ENCODE measurements around the gene LRRN4CL. TPM values are rescaled to one million over a fixed set of nuclear protein-coding genes. Genes with fewer than 3 reads are reported as not detected.
"Not testable (repeated sequence)": the region's sequence is repeated elsewhere in the genome, so short reads cannot be mapped to it uniquely, and the experiment has no call there.

The LRRN4CL gene
- not detected for total RNA-seq

DNA sequence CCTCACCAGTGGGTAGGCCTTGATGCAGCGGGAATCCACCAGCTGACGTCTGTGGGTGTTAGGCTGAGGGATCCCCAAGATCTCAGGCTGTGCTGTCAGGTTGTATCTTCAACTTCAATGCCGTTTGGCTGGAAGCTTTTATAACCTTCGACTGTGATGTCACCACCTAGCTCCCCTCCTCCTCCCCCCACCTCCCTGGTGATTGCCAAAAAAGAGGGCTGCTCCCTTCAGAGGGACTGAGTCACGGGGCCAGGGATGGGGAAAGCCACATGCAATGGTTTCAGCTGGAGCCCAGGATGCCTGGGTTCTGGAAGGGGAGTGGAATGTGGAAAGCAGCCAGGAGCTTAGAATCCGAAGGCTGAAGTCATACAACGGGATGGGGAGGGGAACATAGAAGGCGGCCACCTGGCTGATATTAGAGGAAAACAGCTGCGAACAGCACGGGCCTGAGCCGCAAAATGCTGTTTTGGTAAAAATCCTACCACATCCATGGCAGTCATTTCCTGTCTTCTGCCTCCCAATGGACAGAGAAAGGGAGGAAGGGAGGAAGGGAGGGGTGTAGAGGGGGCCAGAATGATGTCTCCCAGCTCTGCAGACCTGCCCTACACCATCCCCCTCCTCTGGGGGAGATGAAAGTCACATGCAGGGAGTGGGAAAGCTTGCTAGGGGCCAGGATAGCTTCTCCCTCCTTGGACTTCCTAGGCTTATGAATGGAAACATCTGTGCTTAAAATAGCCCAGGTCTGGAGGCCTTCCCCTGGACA lies at the start of gene LRRN4CL:
Gene LRRN4CL, minus strand, starts transcription at position 110 of the 763 bp plus-strand sequence. CDS start 1,022 bp downstream, outside the sequence.
- DNase-seq: no peak

DNA sequence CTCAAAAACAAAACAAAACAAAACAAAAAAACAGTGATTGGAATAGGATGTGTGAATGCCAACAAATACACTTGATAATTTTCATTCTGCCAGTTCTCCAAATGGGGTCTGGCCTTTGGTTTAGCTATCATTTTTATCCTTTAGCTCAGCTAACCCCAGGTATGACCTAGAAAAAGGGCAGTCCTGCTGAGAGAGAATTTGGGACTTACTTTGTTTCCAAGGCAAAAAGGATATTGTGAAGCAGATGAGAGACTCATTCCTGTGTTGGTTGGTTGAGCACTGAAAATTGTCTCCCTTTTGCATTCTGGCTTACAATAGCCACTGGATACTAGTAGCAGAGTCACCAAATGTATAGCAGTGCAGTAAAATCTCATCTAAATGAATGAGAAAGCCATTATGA lies 47.9 kb upstream of the LRRN4CL start:
- DNase-seq: no peak

DNA sequence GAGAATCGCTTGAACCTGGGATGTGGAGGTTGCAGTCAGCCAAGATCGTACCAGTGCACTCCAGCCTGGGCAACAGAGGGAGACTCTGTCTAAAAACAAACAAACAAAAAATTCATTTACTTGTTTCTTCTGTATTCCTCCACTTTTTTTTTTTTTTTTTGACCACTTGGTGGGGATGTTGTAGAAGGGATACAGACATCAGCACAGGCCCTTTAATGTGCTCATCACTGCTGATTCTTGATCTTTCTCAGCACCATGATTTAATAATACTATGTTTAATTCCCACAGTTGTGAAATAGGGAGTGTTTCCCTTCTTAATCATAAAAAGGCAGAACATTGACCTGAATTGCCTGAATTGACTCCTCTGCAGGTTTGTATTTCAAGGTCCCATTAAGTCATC lies 43.5 kb upstream of the LRRN4CL start:
- DNase-seq: no peak

DNA sequence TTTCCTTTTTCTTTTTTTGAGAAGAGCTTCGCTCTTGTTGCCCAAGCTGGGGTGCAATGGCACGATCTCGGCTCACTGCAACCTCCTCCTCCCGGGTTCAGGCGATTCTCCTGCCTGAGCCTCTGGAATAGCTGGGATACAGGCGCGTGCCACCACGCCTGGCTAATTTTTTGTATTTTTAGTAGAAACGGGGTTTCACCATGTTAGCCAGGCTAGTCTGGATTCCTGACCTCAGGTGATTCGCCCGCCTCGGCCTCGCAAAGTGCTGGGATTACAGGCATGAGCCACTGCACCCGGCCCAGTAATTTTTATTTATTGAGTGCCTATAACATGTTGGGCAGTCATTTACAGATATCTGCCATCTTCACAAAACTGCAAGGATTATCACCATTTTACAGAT lies 40.7 kb upstream of the LRRN4CL start:
- DNase-seq: not testable (repeated sequence)

DNA sequence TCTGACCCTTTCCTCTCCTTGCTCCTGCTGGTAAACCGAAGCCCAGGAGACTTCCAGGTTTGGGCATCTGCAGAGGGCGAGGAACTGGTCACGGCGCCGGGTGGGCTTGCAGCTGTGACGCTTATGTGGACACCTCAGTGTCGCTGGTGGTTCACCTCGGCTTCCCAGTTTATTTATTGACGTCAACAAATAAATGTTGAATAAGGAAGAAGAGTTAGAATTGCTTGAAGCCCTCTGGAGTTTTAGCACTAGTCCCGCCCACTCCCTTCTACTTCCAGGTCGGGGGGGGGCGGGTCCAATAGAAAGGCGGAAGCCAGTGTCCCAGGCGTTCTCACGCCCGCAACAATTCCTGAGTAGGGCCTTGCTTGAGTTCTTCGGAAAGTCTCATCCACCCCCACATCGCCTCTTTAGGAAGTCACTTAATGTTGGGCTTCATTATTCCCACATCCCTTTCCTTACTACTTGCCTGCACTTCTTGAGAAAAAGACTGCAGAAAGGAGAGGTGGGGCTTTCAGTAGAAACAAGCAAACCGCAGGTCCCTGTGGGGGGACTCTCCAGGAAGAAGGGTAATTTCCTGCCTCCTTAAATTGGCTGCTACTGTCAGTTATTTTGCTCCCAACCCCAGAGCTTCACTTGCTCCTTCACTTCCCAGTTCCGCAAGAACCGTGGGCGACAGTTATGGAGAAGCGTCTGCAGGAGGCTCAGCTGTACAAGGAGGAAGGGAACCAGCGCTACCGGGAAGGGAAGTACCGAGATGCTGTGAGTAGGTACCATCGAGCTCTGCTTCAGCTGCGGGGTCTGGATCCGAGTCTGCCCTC lies 39.0 kb upstream of the LRRN4CL start, which contains the start of gene TTC9C:
Gene TTC9C, plus strand, starts transcription at position 316 of the 818 bp plus-strand sequence. Its CDS starts 363 bp downstream, at position 679.
- DNase-seq: peak; percentile 80

DNA sequence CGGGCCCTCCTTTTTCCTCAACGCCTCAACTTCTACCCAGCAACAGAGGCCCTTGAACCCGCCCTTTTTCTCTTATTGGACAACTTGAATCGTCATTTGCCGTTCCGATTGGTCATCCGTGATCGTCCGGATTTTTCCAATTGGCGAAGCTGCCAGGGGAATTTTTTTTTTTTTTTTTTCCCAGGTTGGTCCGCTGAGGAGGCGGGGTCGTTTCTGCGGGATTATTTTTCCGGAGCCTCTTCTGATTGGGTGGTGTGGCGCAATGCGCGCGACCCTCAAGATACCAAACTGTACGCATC lies 38.5 kb upstream of the LRRN4CL start:
- peak; percentile 83 for DNase-seq

DNA sequence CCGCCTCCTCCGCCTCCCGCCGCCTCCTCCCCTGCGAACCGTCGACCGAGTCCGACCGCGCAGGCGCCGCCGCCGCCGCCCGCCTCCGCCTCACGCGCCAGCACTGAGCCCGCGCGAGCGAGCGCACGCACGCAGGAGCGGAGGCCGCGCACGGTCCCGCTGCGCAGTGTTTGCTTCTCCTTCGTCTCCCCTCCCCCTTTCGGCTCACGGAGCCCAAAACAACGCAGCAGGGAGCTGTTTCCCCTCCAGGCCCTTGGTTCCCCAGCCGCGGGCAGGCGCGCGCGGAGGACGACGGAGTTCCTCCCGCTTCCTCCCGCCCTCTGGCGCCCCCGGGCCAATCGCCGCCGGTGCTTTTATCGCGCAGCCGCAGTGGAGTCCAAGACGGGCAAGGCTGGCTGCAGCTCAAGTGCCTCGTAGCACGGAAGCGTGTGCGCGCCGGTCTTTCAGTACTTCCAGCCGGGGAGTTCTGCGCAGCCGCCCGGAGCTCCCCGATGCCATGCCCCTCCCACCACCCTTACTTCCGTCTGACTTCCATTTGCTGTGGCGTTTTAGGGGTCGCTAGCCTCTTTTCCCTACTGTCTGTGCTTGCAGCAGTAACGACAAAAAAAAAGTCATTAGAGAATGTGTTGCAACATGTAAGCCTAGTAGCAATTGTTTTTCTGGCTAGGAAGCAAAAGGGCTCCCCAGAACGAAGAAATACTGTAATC lies 38.0 kb upstream of the LRRN4CL start, which contains the start of gene HNRNPUL2:
Gene HNRNPUL2, minus strand, starts transcription at position 293 of the 707 bp plus-strand sequence. CDS start 301 bp downstream, outside the sequence.
- peak; percentile 97 for DNase-seq

DNA sequence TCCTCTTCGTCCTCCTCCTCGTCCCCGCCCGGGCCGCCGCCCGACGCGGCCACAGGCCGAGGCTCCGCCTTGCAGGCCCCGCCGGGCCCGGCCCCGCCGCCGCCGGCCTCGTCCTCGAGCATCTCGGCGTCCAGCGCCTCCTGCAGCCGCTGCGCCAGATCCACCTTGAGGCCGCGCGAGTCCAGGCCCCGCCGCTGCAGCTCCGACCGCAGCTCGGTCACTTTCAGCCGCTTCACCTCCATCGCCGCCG lies 37.5 kb upstream of the LRRN4CL start:
- no peak for DNase-seq

DNA sequence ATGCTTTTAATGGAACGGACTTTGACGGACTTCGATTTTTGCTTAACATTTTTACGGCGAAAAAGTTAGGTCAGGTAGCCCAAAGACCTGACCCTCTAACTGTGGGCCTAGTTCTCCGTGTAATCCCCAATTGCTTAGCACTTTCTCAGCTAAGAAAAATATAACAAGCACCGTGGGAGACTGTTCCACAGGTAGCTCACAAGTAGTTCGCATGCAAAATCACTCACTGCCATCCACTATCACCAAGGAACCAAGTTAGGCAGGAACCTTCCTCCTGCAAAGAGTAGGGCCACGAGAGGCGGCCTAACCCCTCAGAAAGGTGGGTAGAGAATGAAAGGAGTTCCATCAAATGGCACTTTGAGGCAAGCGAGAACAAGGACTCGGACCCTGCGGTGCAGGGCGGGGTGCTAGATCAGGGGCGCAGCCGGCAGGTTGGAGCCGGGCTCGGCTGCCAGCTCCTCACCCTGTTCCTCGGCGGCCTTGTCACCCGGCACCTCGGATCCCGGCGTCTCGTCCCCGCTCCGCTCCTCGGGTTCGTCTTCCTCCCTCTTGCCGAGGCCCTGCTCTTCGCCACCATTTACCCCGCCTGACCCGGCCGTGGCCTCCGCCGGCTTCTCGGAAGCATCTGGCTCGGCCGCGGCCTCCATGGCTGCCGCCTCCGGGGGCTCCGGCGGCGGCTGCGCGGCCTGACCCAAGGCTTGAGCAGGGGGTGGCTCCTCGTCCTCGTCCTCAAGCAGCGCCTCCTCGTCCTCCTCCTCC lies 37.0 kb upstream of the LRRN4CL start:
- DNase-seq: peak; percentile 8

DNA sequence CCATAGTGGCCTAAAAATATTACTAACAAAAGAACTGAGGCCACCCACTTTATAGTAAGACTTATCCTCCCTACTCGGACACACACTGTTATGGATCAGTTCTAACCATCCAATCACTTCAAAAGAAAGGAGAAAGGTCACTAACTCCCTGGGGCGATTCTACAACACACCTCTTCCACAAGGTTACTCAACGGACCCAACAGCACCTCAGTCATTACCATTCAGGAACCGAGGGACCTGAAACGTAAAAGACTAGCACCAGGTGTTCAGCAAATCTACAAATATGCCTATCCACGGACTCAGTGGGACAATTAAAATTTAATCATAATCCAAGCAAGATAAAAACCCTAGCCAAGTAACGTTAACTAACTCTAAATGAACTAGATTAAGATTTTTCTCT lies 36.3 kb upstream of the LRRN4CL start:
- no peak for DNase-seq

DNA sequence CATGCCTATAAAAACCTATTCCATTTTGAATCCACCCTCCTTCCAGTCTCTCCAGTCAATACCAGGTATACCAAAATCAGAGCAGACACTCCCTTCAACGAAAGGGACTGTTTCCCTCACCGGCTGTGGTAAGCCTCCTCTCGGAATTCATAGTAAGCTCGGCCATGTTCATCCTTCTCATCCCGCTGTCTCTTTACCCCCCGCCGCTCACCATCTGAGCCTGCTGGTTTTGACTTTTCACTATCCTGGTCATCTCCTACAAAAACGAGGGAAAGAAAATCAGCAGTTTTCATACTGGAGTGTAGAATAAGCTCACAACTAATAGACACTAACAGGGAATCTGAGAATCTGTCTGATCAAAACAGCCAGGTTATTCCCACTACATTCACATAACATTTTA lies 34.8 kb upstream of the LRRN4CL start:
- DNase-seq: no peak

DNA sequence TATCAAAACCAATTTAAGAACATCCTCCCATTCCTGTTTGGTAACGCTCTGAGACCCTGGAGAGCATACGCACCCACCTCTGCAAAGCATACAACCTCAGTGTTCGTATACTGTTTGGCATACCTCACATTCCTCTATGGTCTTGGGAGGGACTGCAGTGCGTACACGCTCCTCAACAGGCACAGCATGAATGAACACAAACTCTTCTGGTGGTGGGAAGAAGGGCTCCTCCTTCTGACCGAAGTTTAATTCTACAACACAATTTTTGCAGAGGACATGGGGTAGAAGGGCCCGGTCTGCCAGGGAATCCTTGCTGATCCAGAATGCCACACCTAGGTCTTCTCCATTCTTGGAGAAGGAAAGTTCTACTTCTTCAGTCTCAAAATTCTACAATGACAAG lies 32.7 kb upstream of the LRRN4CL start:
- DNase-seq: no peak

DNA sequence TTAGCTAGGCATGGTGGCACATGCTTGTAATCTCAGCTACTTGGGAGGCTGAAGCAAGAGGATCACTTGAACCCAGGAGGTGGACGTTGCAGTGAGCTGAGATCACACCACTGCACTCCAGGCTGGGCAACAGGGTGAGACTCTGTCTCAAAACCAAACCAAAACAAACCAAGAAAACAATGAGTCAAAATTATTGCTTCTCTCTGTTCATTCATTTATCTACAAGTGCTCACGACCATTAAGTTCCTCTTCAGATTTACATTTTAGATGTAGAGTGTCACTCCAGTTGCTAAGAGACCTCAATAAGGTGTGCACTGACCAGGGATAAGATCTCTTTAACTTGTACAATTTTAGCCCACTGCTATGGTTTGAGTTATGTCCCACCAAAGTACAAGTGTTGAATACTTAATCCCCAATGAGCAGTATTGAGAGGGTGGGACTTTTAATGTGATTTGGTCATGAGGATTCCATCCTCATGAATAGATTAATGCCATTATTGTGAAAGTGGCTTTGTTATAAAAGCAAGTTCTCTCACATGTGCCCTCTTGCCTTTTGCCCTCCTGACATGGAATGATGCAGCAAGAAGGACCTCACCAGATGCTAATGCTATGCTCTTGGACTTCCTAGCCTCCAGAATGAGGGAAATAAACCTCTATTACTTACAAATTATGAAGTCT lies 30.1 kb upstream of the LRRN4CL start:
- DNase-seq: no peak

DNA sequence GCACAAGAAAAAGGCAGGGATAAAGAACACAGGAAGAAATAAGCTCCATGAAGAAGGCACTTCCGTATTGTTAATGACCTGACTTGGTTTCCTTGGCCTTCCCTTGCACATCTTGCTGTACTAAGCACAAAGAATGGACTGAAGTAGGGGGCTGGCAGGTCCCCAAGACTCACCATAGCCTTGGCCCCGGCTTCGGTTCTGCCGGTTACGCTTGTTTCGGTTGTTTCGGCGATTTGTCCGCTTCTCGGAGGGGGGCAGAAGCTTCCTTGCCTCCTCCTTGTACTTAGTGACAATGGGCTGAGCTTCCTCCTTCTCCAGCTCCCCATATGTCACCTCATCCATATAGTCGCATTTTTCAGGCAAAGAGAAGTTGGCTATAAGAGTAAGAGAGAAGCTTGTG lies 27.5 kb upstream of the LRRN4CL start:
- no peak for DNase-seq

DNA sequence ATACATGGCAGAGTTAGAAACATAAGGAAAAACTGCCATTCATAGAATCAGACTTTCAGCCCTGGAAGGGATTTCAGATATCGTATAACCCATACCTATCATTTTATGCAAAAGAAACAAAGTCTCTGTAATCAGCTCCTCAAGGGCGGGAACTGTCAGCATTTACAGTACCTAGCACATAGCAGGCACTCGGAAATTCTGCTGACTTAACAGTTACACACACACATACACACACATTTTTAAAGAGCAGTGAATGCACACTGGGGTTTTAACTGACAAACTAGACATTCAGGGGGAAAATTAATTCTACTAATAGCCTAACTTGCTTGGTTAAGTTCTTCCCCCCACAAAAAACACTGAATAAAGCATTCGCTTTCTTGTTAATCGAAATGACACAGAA lies 26.9 kb upstream of the LRRN4CL start:
- DNase-seq: no peak

DNA sequence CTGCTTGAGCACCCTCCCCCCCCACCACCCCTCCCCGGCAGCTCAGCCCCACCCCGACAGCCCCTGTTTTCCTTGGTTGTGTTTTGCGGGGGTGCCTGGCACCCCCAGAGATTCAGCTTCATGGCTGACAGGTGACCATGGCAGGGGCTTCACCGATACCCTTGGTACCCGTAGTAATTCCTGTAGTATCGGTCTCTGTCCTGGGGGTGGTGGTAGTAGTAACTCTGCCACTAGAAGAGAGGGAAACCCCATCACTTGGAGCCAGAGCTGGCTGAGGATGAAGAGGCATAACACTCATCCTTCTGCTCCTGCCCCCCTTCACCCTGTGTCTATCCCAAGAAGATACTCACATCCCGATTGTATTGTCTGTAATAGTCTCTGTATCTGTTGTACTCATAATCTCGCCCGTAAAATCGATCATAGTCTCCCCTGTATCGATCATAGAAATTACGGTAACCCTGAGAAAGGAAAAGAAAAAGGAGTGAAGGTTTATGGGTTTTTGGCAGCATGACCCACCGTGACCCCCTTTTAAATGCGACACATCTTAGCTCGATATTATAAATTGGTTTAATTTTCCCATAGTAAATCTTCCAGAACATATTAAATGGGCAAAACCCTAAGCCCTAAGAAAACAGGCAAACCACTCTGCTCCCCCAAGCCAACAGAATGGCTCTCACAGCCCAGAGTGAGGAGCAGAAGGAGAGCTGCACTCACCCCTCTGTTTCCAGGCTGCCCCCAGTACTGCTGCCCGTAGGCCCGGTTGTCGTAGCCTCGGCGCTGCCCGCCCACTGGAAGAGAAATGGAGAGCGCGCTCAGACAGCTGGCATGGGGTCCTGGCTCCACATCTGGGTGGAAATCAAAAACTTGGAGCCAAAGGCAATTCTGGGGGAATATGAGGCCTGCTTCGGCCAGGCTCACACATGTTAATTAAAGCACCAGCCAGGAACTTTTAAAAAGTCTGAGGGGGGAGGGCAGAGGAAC lies 26.1 kb upstream of the LRRN4CL start:
- no peak for DNase-seq

DNA sequence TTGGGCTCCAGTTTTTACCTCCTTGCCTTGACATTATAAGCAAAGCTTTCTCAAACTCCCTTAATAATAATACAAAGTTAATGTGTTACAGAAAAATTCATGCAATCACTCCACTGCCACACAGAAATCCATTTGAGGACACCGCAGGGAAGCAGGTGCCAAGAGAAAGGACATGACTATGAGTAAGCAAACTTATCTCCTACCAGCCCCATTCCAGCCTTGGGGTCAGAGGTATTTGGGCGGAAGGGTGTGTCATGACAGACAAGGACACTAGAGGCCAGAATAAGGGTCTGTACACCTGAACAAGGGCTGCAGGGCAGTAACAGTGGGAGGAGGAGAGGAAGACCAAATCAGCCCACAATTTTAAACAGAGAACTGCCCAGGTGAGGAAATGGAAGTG lies 24.0 kb upstream of the LRRN4CL start:
- DNase-seq: no peak

DNA sequence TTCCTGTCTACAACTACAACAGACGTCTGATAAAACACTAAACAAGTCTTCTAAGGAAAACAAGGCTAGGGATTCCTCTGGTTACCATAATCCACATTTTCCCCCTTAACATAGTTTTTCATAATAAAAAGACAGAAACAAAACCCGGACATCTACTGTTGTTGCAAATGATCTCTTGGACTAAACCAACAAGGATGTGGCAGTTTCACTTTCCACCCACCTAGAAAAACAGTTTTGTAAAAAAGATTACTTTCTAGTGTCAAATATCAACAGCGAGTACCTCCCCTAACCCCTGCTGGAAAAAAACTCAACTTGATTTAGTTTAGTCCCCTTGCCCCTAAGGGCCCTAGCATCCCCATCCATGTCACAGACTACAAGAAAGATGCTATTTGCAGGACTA lies 23.5 kb upstream of the LRRN4CL start:
- no peak for DNase-seq

DNA sequence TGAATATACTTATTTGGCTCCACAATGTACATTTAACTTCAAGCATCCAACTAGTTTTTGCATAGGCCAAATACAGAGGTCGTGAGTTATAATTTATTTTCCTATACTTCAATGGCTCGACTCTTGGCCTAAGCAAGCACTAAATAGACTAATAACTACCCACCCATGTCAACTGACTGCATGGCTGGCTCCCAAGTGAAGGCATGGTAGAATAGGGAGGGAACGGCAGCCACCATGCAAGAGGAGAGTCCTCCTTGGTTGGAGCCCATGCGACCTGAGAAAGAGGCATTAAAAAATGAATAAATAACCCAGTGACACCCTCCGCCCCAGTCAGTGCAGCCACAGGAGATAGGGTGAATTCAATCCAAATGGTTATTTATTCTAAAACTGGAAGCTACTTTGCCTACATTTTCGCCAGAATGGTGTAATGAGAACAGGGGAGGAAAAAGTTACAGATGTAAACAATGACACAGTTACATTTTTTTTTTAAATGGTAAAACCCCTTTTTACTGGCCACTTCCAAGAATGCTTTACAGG lies 23.0 kb upstream of the LRRN4CL start:
- DNase-seq: no peak

DNA sequence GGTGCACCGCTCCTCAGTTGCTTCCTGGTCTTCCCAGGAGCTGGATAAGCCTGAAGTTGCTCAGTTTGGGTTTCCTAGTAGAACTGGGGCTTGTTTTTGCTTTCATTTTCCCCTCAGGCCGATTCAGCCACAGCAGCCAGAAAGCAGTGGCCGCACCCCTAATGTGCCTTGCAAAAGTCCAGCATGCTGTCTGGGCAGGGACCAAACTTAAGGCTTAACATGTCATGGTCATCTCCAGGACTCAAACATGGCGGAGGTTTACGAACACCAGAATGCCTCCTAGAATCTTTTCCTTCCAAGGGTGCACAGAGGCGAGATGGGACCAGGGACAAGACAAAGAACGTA lies 20.6 kb upstream of the LRRN4CL start:
- no peak for DNase-seq

All from effector CD4-positive, alpha-beta T cell (primary cell).